ENCODE results near the gene LRIT3. TPM values are rescaled to one million over a fixed set of nuclear protein-coding genes. Genes with fewer than 3 reads are reported as not detected.

The LRIT3 gene
- polyA plus RNA-seq, 3 donors: 0.07 TPM; not detected in 2

DNA sequence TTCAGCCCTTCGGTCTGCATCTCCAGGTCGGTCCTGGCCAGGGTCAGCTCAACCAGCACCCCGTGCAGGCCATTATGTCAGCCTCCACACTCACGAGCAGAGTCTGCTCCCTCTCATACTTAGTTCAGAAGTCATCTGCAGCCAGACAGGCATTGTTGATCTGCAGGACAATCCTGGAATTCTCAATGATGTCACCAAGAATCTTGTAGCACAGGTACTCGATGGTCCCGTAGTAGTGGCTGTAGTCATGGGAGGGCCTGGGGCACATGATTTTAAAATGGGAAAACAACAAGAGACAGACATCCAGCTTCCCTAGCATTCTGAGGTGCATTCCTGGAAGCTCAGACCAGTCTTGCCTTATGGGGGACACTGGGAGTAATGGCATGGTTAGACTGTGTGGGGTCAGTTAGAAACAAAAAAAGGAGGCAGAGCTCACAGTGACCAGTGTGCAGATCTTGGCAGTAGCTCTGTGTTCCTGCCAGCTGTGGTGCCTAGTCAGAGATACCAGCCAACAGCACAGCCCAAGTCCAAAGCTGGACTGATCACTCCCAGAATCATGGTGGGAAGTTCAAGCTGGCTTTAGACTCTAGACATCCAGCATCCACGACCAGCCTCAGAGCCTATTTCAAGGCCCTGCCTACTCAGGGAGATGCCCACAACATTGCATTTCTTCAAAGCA is 31.9 kb downstream of the LRIT3 start:
- Histone ChIP-seq H3K9me3 (replicated peaks in 1 of 2; ENCODE audit: control insufficient read depth in 1 of 2, insufficient read depth in 1 of 2, low read length in 2 of 2) (no peaks in the 10 kb centered on the region), H4K20me1 (ENCODE audit: insufficient read depth, low read length) (no peaks in the 10 kb centered on the region), H3K79me2 (ENCODE audit: insufficient read depth, low read length) (no peaks in the 10 kb centered on the region), H3K9ac (ENCODE audit: insufficient read depth, low read length, poor library complexity, severe bottlenecking) (no peak overlapping the region), H2AFZ (ENCODE audit: insufficient read depth, low read depth, low read length, poor library complexity, severe bottlenecking) (no peak overlapping the region), H3K4me2 (replicated peaks; ENCODE audit: extremely low read depth, low read length, poor library complexity, severe bottlenecking) (no peak overlapping the region), H3K4me1 (ENCODE audit: control insufficient read depth in 1 of 2, insufficient read depth in 2 of 2, low read length in 2 of 2) (no peaks in the 10 kb centered on the region), H3K36me3 (replicated peaks in 1 of 2; ENCODE audit: control insufficient read depth in 1 of 2, insufficient read depth in 2 of 2, low read length in 2 of 2) (no peaks in the 10 kb centered on the region), H3K27me3 (ENCODE audit: control insufficient read depth in 2 of 2, insufficient read depth in 2 of 2, low read length in 2 of 2) (no peaks in the 10 kb centered on the region), H3K4me3 (replicated peaks in 1 of 3; ENCODE audit: low read depth in 2 of 3, low read length in 3 of 3) (no peak overlapping the region), H3K27ac (ENCODE audit: low read depth in 1 of 2, low read length in 2 of 2) (no peak overlapping the region)
- intact Hi-C loops (cut with micrococcal nuclease): no loop called here
- DNase-seq: no peak
- 93% methylated on average over 6 of the region's 7 CpGs for WGBS (ENCODE audit: insufficient coverage)
- H3K9me3 Mint-ChIP-seq: peaks cover 0 to 3% (median 2%) of the 10 kb centered on the region in 7 donors
- TF ChIP-seq, protein P1, sequence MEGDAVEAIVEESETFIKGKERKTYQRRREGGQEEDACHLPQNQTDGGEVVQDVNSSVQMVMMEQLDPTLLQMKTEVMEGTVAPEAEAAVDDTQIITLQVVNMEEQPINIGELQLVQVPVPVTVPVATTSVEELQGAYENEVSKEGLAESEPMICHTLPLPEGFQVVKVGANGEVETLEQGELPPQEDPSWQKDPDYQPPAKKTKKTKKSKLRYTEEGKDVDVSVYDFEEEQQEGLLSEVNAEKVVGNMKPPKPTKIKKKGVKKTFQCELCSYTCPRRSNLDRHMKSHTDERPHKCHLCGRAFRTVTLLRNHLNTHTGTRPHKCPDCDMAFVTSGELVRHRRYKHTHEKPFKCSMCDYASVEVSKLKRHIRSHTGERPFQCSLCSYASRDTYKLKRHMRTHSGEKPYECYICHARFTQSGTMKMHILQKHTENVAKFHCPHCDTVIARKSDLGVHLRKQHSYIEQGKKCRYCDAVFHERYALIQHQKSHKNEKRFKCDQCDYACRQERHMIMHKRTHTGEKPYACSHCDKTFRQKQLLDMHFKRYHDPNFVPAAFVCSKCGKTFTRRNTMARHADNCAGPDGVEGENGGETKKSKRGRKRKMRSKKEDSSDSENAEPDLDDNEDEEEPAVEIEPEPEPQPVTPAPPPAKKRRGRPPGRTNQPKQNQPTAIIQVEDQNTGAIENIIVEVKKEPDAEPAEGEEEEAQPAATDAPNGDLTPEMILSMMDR (IDR thresholded peaks at IDR 0.05): no peak
- H3K27ac Mint-ChIP-seq: no peak overlapping the region
- H3K36me3 Mint-ChIP-seq: no peaks in the 10 kb centered on the region
- no peaks in the 10 kb centered on the region for H3K4me1 Mint-ChIP-seq
- H3K27me3 Mint-ChIP-seq (ENCODE audit: low read depth in 3 of 3): peaks cover 0 to 4% (median 2%) of the 10 kb centered on the region in 3 donors
- H3K4me3 Mint-ChIP-seq: no peak overlapping the region

DNA sequence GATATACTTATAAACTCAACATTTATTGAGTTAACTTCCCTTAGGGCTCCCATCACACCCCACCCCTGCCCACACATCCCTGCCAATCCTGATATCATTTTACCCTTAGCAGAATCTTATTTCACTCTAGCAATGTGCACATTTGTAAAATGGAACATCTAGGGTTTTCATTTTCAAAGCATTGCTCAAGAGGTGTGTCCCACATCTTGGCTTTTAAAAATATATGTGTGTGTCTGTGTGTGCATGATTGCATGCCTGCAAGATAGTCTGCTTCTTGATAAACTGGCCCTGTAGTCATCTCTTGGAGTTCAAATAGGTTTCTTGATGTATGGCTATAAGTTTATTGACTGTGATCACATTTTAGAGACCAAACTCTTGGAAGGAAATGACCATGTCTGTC is 38.4 kb downstream of the LRIT3 start:
- Histone ChIP-seq H3K4me2 (replicated peaks; ENCODE audit: extremely low read depth, low read length, poor library complexity, severe bottlenecking) (no peak overlapping the region), H3K9me3 (replicated peaks in 1 of 2; ENCODE audit: control insufficient read depth in 1 of 2, insufficient read depth in 1 of 2, low read length in 2 of 2) (no peaks in the 10 kb centered on the region), H3K4me1 (ENCODE audit: control insufficient read depth in 1 of 2, insufficient read depth in 2 of 2, low read length in 2 of 2) (no peaks in the 10 kb centered on the region), H3K79me2 (ENCODE audit: insufficient read depth, low read length) (no peaks in the 10 kb centered on the region), H3K36me3 (replicated peaks in 1 of 2; ENCODE audit: control insufficient read depth in 1 of 2, insufficient read depth in 2 of 2, low read length in 2 of 2) (no peaks in the 10 kb centered on the region), H4K20me1 (ENCODE audit: insufficient read depth, low read length) (no peaks in the 10 kb centered on the region), H3K4me3 (replicated peaks in 1 of 3; ENCODE audit: low read depth in 2 of 3, low read length in 3 of 3) (no peak overlapping the region), H3K27me3 (ENCODE audit: control insufficient read depth in 2 of 2, insufficient read depth in 2 of 2, low read length in 2 of 2) (no peaks in the 10 kb centered on the region), H3K27ac (ENCODE audit: low read depth in 1 of 2, low read length in 2 of 2) (no peak overlapping the region), H2AFZ (ENCODE audit: insufficient read depth, low read depth, low read length, poor library complexity, severe bottlenecking) (no peak overlapping the region), H3K9ac (ENCODE audit: insufficient read depth, low read length, poor library complexity, severe bottlenecking) (no peak overlapping the region)
- TF ChIP-seq, protein P1 (IDR thresholded peaks at IDR 0.05): no peak
- Mint-ChIP-seq H3K36me3 (no peaks in the 10 kb centered on the region), H3K27ac (no peak overlapping the region), H3K9me3 (no peaks in the 10 kb centered on the region), H3K27me3 (ENCODE audit: low read depth in 3 of 3) (peaks cover 0 to 2% (median 0%) of the 10 kb centered on the region in 3 donors), H3K4me3 (no peak overlapping the region), H3K4me1 (no peaks in the 10 kb centered on the region)
- DNase-seq: no peak
- intact Hi-C loops (cut with micrococcal nuclease): no loop called here
